GM10266 (cell line): ENCODE results near the gene PPP1R27.
"Not testable (repeated sequence)": the region's sequence is repeated elsewhere in the genome, so short reads cannot be mapped to it uniquely, and the experiment has no call there.

Experiments
- DNase-seq: peaks from one replicate; pipeline ENCODE4 v3.0.0; 2012; ENCODE audit errors: extremely low spot score
- CTCF ChIP-seq: IDR thresholded peaks from 2 replicates; pipeline ENCODE4 v1.5.1; 2012; ENCODE audit warnings: mild to moderate bottlenecking, low read depth; ENCODE audit not compliant: control insufficient read depth, insufficient read depth; ENCODE audit errors: missing control alignments

The PPP1R27 gene

GRCh38 chr17:81843713-81844326 lies 9.0 kb upstream of the PPP1R27 start:
- no peak for TF ChIP-seq CTCF
- no peak for DNase-seq

- no peak for DNase-seq
- no peak for TF ChIP-seq CTCF
Observed at GRCh38 chr17:81842725-81843504, 8.1 kb upstream of the PPP1R27 start.

GRCh38 chr17:81842378-81842724 lies 7.5 kb upstream of the PPP1R27 start:
- TF ChIP-seq CTCF: no peak
- no peak for DNase-seq

GRCh38 chr17:81841866-81842265 lies 7.0 kb upstream of the PPP1R27 start:
- DNase-seq: no peak
- TF ChIP-seq CTCF: no peak

- no peak for DNase-seq
- TF ChIP-seq CTCF: no peak
Observed at GRCh38 chr17:81840826-81841778, 6.3 kb upstream of the PPP1R27 start.

GRCh38 chr17:81840059-81840458 lies 5.2 kb upstream of the PPP1R27 start:
- DNase-seq: not testable (repeated sequence)

GRCh38 chr17:81839301-81839700 lies 4.5 kb upstream of the PPP1R27 start:
- TF ChIP-seq CTCF: no peak
- no peak for DNase-seq
